Measurements from ENCODE around the gene COL3A1. TPM values are rescaled to one million over a fixed set of nuclear protein-coding genes. Genes with fewer than 3 reads are reported as not detected.

The COL3A1 gene
- polyA plus RNA-seq (2012; ENCODE audit: missing spikeins) = 0.04 TPM

DNA sequence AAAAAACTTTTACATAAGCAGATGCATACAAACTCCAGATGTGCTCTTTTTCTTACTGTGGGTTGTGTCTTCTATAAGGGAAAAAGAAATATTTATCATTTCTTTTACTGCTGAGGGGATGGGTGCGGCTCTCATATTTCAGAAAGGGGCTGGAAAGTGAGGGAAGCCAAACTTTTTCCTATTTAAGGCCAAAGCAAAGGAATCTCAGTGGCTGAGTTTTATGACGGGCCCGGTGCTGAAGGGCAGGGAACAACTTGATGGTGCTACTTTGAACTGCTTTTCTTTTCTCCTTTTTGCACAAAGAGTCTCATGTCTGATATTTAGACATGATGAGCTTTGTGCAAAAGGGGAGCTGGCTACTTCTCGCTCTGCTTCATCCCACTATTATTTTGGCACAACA, at the start of gene COL3A1:
Gene COL3A1 (plus strand): TSS at position 210 of the 400 bp plus-strand sequence. CDS start 117 bp downstream, at position 327.
- no peak for FAIRE-seq
- TF ChIP-seq POLR2AphosphoS5 (IDR thresholded peaks at IDR 0.05; ENCODE audit: low read depth, low read length) (no peak), POLR2A (IDR thresholded peaks at IDR 0.05; ENCODE audit: low read depth, low read length) (no peak)
- DNase-seq (ENCODE audit: insufficient read length) = no peak

- no peak for DNase-seq (ENCODE audit: insufficient read length)
- no peak for FAIRE-seq
- no peak for TF ChIP-seq TAF1 (IDR thresholded peaks at IDR 0.05; ENCODE audit: borderline replicate concordance, low read depth, low read length)
- TF ChIP-seq POLR2AphosphoS5 (IDR thresholded peaks at IDR 0.05; ENCODE audit: low read depth, low read length) = no peak
- no peak for TF ChIP-seq POLR2A (IDR thresholded peaks at IDR 0.05; ENCODE audit: low read depth, low read length)
Observed at GRCh38 chr2:188928643-188929042, 45.5 kb upstream of the COL3A1 start.

GRCh38 chr2:188931361-188931760, 42.8 kb upstream of the COL3A1 start:
- no peak for TF ChIP-seq POLR2A (IDR thresholded peaks at IDR 0.05; ENCODE audit: low read depth, low read length)
- TF ChIP-seq POLR2AphosphoS5 (IDR thresholded peaks at IDR 0.05; ENCODE audit: low read depth, low read length) = no peak
- no peak for TF ChIP-seq TAF1 (IDR thresholded peaks at IDR 0.05; ENCODE audit: borderline replicate concordance, low read depth, low read length)
- no peak for DNase-seq (ENCODE audit: insufficient read length)
- no peak for FAIRE-seq

DNA sequence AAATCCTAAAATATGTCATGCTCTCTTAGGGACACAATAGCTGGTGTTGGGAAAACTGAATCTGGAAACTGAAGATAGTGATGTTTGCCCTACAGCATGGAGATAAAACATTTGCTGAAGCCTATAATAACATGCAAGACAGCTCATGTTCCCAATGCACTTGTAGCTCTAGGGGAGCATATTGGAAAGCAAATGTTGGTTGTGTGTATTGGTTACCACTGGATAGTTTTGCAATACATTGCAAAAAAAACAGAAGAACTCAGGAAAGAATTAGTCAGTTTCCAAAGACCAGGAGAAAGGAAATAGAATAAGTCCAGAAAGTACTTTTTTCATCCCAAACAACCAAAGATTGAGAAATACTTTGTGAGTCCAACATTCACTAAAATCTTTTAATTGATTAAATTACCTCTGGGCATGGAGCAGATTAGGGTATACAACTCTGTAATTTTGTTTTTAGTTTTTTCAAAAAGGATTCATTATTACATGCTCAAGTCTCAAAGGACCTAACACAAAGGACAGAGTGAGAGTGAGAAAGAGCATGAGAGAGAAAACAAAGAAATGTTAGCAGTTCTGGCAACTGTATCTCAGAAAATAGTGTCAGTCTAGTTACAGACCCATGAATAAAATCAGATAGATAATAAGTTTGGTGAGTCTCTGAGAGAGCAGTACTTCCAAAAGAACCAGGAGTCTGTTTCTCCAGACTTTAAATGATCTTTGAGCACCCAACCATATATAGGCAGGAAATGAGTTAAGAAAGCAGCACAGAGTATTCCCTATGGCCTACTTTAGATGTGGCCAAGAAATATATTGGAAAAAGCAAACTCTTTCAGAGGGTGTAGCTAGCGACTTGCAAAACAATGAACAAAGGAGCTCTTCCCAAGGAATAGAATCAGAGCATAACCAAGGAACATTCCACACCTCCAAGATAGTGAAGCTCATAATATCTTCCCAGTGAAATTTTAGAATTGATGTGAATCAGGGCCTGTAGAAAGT, 36.6 kb upstream of the COL3A1 start:
- FAIRE-seq = no peak
- TF ChIP-seq TAF1 (IDR thresholded peaks at IDR 0.05; ENCODE audit: borderline replicate concordance, low read depth, low read length) (no peak), POLR2AphosphoS5 (IDR thresholded peaks at IDR 0.05; ENCODE audit: low read depth, low read length) (no peak), POLR2A (IDR thresholded peaks at IDR 0.05; ENCODE audit: low read depth, low read length) (no peak)
- DNase-seq (ENCODE audit: insufficient read length) = no peak

DNA sequence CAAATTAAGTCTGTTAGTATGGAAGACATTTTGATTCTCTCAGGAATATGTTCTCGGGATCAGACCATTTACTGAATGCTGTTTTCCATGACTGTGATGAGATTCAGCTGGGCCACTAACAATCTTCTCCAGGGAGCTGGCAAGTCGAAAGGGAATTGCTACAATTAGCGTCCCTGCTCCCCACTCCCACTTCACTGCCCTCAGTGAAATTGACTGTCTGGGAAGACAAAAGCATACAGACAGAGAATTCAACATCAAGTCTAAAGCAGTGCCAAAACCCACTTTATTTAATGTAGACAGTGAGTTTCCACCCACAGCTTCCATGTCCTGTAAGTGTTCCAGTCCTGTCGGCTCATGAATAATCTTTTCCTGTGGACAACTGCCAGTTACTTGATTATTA, 34.0 kb upstream of the COL3A1 start:
- TF ChIP-seq POLR2A (IDR thresholded peaks at IDR 0.05; ENCODE audit: low read depth, low read length) = no peak
- DNase-seq (ENCODE audit: insufficient read length) (no peak), FAIRE-seq (no peak)

DNA sequence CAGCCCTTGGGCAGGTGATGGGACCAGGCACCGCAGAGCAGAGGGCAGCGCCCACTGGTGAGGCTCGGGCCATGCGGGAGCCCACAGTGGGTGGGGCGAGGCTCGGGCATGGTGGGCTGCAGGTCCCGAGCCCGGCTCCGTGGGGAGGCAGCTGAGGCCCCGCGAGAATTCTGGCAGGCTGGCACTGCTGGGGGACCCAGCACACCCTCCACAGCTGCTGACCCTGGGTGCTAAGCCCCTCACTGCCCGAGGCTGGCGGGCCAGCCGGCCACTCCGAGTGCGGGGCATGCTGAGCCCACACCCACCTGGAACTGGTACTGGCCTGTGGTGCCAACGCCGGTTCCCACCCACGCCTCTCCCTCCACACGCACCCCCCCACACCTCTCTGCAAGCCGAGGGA, 29.7 kb upstream of the COL3A1 start:
- DNase-seq (ENCODE audit: insufficient read length) (no peak), FAIRE-seq (no peak)

DNA sequence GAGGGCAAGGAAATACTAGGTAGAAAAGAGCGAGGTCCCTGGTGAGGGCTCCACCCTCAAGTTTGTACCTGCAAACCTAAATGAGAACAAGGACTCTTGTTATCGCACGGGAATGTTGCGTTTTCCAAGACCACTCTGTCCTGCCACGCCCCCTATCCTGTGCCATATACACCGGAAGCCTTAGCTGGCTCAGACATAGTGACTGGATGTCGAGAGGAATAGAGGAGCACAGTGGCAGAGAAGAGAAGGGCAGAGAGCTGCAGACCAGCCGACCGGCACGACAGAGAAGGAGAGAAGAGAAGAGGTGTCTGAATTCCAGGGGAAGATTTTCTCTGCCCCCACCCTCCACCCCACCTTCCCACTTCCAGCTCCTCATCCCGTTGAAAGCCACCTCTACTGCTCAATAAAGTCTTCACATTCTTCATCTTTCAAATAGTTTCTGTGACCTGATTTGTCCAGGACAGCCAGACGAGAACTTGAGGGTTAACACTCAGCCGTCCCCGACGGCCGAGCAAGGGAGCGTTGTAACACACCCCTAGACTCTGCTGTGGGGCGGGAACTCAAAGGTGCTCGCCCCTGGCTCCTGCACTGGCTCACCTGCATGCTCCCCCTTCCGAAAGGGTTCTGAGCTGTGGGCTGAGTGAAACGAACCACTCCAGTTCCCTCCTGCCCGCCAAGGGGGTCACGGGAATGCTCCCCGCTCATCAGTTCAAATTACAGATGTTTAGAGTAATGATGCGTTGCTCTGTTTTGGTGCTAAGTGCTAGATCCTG, 24.9 kb upstream of the COL3A1 start:
- TF ChIP-seq TAF1 (IDR thresholded peaks at IDR 0.05; ENCODE audit: borderline replicate concordance, low read depth, low read length) (no peak), POLR2AphosphoS5 (IDR thresholded peaks at IDR 0.05; ENCODE audit: low read depth, low read length) (no peak), POLR2A (IDR thresholded peaks at IDR 0.05; ENCODE audit: low read depth, low read length) (no peak)
- FAIRE-seq = no peak
- DNase-seq (ENCODE audit: insufficient read length) = no peak

More for the DNA sequence above, 29.7 kb upstream of the COL3A1 start:
- TF ChIP-seq POLR2AphosphoS5 (IDR thresholded peaks at IDR 0.05; ENCODE audit: low read depth, low read length) (no peak), POLR2A (IDR thresholded peaks at IDR 0.05; ENCODE audit: low read depth, low read length) (no peak), TAF1 (IDR thresholded peaks at IDR 0.05; ENCODE audit: borderline replicate concordance, low read depth, low read length) (no peak)

GRCh38 chr2:188952901-188953300, 21.3 kb upstream of the COL3A1 start:
- no peak for FAIRE-seq
- TF ChIP-seq TAF1 (IDR thresholded peaks at IDR 0.05; ENCODE audit: borderline replicate concordance, low read depth, low read length) (no peak), POLR2A (IDR thresholded peaks at IDR 0.05; ENCODE audit: low read depth, low read length) (no peak), POLR2AphosphoS5 (IDR thresholded peaks at IDR 0.05; ENCODE audit: low read depth, low read length) (no peak)
- no peak for DNase-seq (ENCODE audit: insufficient read length)

- FAIRE-seq = no peak
- TF ChIP-seq TAF1 (IDR thresholded peaks at IDR 0.05; ENCODE audit: borderline replicate concordance, low read depth, low read length) (no peak), POLR2AphosphoS5 (IDR thresholded peaks at IDR 0.05; ENCODE audit: low read depth, low read length) (no peak), POLR2A (IDR thresholded peaks at IDR 0.05; ENCODE audit: low read depth, low read length) (no peak)
- DNase-seq (ENCODE audit: insufficient read length) = no peak
Observed at GRCh38 chr2:188956290-188956689, 17.9 kb upstream of the COL3A1 start.

DNA sequence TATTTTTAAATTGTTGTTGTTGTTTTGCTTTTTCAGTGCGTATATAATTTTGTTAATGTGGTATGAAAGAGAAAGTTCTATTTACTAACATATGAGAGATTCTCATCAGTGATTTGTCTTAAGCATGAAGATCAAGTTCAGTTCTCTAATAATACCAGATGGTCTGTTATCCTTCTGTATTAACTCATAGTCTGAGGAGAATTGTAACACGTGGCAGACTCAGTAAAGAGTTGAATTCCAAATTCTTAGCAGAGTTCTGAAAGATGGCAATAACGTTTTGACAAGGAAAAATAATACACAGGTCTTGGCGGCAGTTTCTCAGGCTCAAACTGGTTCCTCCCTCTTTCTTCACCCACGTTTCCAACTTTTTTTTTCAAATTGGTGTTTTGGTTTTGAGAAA, 17.2 kb upstream of the COL3A1 start:
- DNase-seq (ENCODE audit: insufficient read length) (no peak), FAIRE-seq (no peak)
- TF ChIP-seq TAF1 (IDR thresholded peaks at IDR 0.05; ENCODE audit: borderline replicate concordance, low read depth, low read length) = no peak
- TF ChIP-seq POLR2A (IDR thresholded peaks at IDR 0.05; ENCODE audit: low read depth, low read length) = no peak
- TF ChIP-seq POLR2AphosphoS5 (IDR thresholded peaks at IDR 0.05; ENCODE audit: low read depth, low read length) = no peak

DNA sequence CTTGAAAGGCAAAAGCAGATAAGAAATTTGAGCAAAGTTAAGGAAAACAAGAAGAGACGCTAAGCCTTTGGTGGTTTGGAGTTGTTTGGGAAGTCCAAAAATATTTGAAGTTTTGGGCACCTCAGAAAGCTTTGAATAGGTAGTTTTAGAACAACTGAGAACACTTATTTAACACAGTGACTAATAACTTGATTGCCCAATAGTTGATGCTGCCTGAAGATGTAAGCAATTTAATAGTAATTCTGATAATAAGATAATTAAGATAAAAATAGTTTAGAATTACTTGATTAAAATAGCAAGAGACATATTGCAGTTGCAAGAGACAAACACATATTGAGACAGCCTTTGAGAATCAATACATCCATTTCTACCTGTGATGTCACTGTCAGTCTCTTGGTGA, 16.5 kb upstream of the COL3A1 start:
- no peak for DNase-seq (ENCODE audit: insufficient read length)
- FAIRE-seq = no peak
- TF ChIP-seq POLR2A (IDR thresholded peaks at IDR 0.05; ENCODE audit: low read depth, low read length) (no peak), TAF1 (IDR thresholded peaks at IDR 0.05; ENCODE audit: borderline replicate concordance, low read depth, low read length) (no peak), POLR2AphosphoS5 (IDR thresholded peaks at IDR 0.05; ENCODE audit: low read depth, low read length) (no peak)
